ENCODE results near the gene LAMA2. TPM values are rescaled to one million over a fixed set of nuclear protein-coding genes. Genes with fewer than 3 reads are reported as not detected.

LAMA2 gene
- total RNA-seq, 1 donor from 2014 or later: 0.47 TPM

- Mint-ChIP-seq H3K36me3 (ENCODE audit: low read depth) (no peaks in the 10 kb centered on the region), H3K27ac (ENCODE audit: unreplicated experiment) (no peak overlapping the region), H3K27me3 (ENCODE audit: low read depth) (no peaks in the 10 kb centered on the region), H3K4me1 (peaks cover 21% of the 10 kb centered on the region), H3K4me3 (no peak overlapping the region), H3K9me3 (no peaks in the 10 kb centered on the region)
- no peak for TF ChIP-seq CTCF (conservative IDR thresholded peaks at IDR 0.05)
- no peak for DNase-seq (ENCODE audit: low read depth, low spot score)
These were observed 247.2 kb downstream of the LAMA2 start for GRCh38 chr6:129130106-129130505.

- TF ChIP-seq CTCF (conservative IDR thresholded peaks at IDR 0.05): no peak
- Mint-ChIP-seq H3K4me3 (no peak overlapping the region), H3K9me3 (no peaks in the 10 kb centered on the region), H3K4me1 (peaks cover 21% of the 10 kb centered on the region), H3K36me3 (ENCODE audit: low read depth) (no peaks in the 10 kb centered on the region), H3K27me3 (ENCODE audit: low read depth) (no peaks in the 10 kb centered on the region), H3K27ac (ENCODE audit: unreplicated experiment) (no peak overlapping the region)
- DNase-seq (ENCODE audit: low read depth, low spot score): no peak
These were observed 248.2 kb downstream of the LAMA2 start for GRCh38 chr6:129130959-129131681.

GRCh38 chr6:129133770-129134192, 250.8 kb downstream of the LAMA2 start:
- Mint-ChIP-seq H3K4me1 (peaks cover 24% of the 10 kb centered on the region), H3K4me3 (no peak overlapping the region), H3K27me3 (ENCODE audit: low read depth) (no peaks in the 10 kb centered on the region), H3K27ac (ENCODE audit: unreplicated experiment) (no peak overlapping the region), H3K36me3 (ENCODE audit: low read depth) (no peaks in the 10 kb centered on the region), H3K9me3 (no peaks in the 10 kb centered on the region)
- DNase-seq (ENCODE audit: low read depth, low spot score): no peak
- TF ChIP-seq CTCF (conservative IDR thresholded peaks at IDR 0.05): no peak

- Mint-ChIP-seq H3K27me3 (ENCODE audit: low read depth) (no peaks in the 10 kb centered on the region), H3K4me3 (no peak overlapping the region), H3K9me3 (no peaks in the 10 kb centered on the region), H3K27ac (ENCODE audit: unreplicated experiment) (no peak overlapping the region), H3K4me1 (peaks cover 26% of the 10 kb centered on the region), H3K36me3 (ENCODE audit: low read depth) (no peaks in the 10 kb centered on the region)
- TF ChIP-seq CTCF (conservative IDR thresholded peaks at IDR 0.05): no peak
- DNase-seq (ENCODE audit: low read depth, low spot score): no peak
These were observed 251.6 kb downstream of the LAMA2 start for GRCh38 chr6:129134535-129134934.

- H3K4me3 Mint-ChIP-seq: no peak overlapping the region
- no peak for TF ChIP-seq CTCF (conservative IDR thresholded peaks at IDR 0.05)
- no peaks in the 10 kb centered on the region for H3K9me3 Mint-ChIP-seq
- no peak overlapping the region for H3K27ac Mint-ChIP-seq (ENCODE audit: unreplicated experiment)
- H3K36me3 Mint-ChIP-seq (ENCODE audit: low read depth): no peaks in the 10 kb centered on the region
- peaks cover 23% of the 10 kb centered on the region for H3K4me1 Mint-ChIP-seq
- no peaks in the 10 kb centered on the region for H3K27me3 Mint-ChIP-seq (ENCODE audit: low read depth)
- no peak for DNase-seq (ENCODE audit: low read depth, low spot score)
These were observed 252.5 kb downstream of the LAMA2 start for GRCh38 chr6:129135451-129135850.
